ENCODE results near the gene GARIN5A.

GARIN5A gene

GRCh38 chr19:50461066-50461875, 15.4 kb downstream of the GARIN5A start:
- peak; percentile 90 for TF ChIP-seq CTCF (IDR thresholded peaks at IDR 0.05; ENCODE audit: low read depth, low read length, missing control alignments)
- no peak overlapping the region for H3K4me3 ChIP-seq (ENCODE audit: low read depth, low read length)
- peak; percentile 66 for DNase-seq (ENCODE audit: low read depth)

- TF ChIP-seq CTCF (IDR thresholded peaks at IDR 0.05; ENCODE audit: low read depth, low read length, missing control alignments), result peak; percentile 51
- DNase-seq (ENCODE audit: low read depth), result peak; percentile 83
- H3K4me3 ChIP-seq (ENCODE audit: low read depth, low read length), result no peak overlapping the region; the same call in 1 of the 2 replicates
These were observed 16.4 kb downstream of the GARIN5A start for GRCh38 chr19:50460161-50460765.

GRCh38 chr19:50459638-50460037, 17.0 kb downstream of the GARIN5A start:
- DNase-seq (ENCODE audit: low read depth), result no peak
- no peak for TF ChIP-seq CTCF (IDR thresholded peaks at IDR 0.05; ENCODE audit: low read depth, low read length, missing control alignments)
- H3K4me3 ChIP-seq (ENCODE audit: low read depth, low read length), result no peak overlapping the region; the same call in 1 of the 2 replicates

- no peak overlapping the region for H3K4me3 ChIP-seq (ENCODE audit: low read depth, low read length)
- no peak for TF ChIP-seq CTCF (IDR thresholded peaks at IDR 0.05; ENCODE audit: low read depth, low read length, missing control alignments)
- DNase-seq (ENCODE audit: low read depth), result no peak
These were observed 17.6 kb downstream of the GARIN5A start for GRCh38 chr19:50459067-50459456.

- no peak for TF ChIP-seq CTCF (IDR thresholded peaks at IDR 0.05; ENCODE audit: low read depth, low read length, missing control alignments)
- no peak overlapping the region for H3K4me3 ChIP-seq (ENCODE audit: low read depth, low read length)
- no peak for DNase-seq (ENCODE audit: low read depth)
These were observed 18.1 kb downstream of the GARIN5A start for GRCh38 chr19:50458396-50459066.

GRCh38 chr19:50457300-50457699, 19.3 kb downstream of the GARIN5A start:
- no peak overlapping the region for H3K4me3 ChIP-seq (ENCODE audit: low read depth, low read length)
- TF ChIP-seq CTCF (IDR thresholded peaks at IDR 0.05; ENCODE audit: low read depth, low read length, missing control alignments), result no peak
- no peak for DNase-seq (ENCODE audit: low read depth)
